HepG2 (cell line): ENCODE results near the gene ATG2B. TPM values are rescaled to one million over a fixed set of nuclear protein-coding genes. Genes with fewer than 3 reads are reported as not detected.

ENCODE experiments used
- ARNT2 ChIP-seq: sonication (generic); formaldehyde crosslinking; IDR thresholded peaks from 2 replicates; pipeline ENCODE4 v1.8.0; 2022; ENCODE audit warnings: mild to moderate bottlenecking, low read depth, missing genetic modification reagents, moderate library complexity
- CBX5 ChIP-seq: sonication (generic); formaldehyde crosslinking; IDR thresholded peaks from 2 replicates; pipeline ENCODE4 v1.4.0; 2020; ENCODE audit warnings: missing genetic modification reagents, borderline replicate concordance
- CC2D1A ChIP-seq: sonication (generic); formaldehyde crosslinking; IDR thresholded peaks from 2 replicates; pipeline ENCODE4 v1.8.1; 2023; ENCODE audit warnings: mild to moderate bottlenecking, missing genetic modification reagents
- FOXP1 ChIP-seq, 2 experiments: fragments of 450-650 bp in 1 of 2; IDR thresholded peaks; 2 replicates each; pipeline ENCODE4 v1.6.1; 2017 to 2018; ENCODE audit warnings: antibody characterized with exemption in 1 of 2
- HDAC1 ChIP-seq: sonication (generic); formaldehyde crosslinking; IDR thresholded peaks from 2 replicates; pipeline ENCODE4 v1.5.1; 2020; ENCODE audit warnings: mild to moderate bottlenecking, missing genetic modification reagents
- KMT2A ChIP-seq: sonication (generic); formaldehyde crosslinking; IDR thresholded peaks from 2 replicates; pipeline ENCODE4 v1.4.0; 2020; ENCODE audit warnings: missing genetic modification reagents
- KMT2B ChIP-seq: IDR thresholded peaks from 2 replicates; pipeline ENCODE4 v1.6.1; 2016; ENCODE audit warnings: missing genetic modification reagents, missing compliant biosample characterization
- MIXL1 ChIP-seq: IDR thresholded peaks from 2 replicates; pipeline ENCODE4 v1.6.1; 2016
- NFKBIZ ChIP-seq: IDR thresholded peaks from 2 replicates; pipeline ENCODE4 v1.6.1; 2018; ENCODE audit warnings: missing genetic modification reagents, missing compliant biosample characterization
- PITX1 ChIP-seq: sonication (generic); formaldehyde crosslinking; IDR thresholded peaks from 2 replicates; pipeline ENCODE4 v1.5.1; 2020; ENCODE audit warnings: mild to moderate bottlenecking, missing genetic modification reagents
- REL ChIP-seq: sonication (generic); formaldehyde crosslinking; conservative IDR thresholded peaks from 2 replicates; pipeline ENCODE4 v1.8.0; 2022; ENCODE audit warnings: mild to moderate bottlenecking, missing genetic modification reagents, moderate library complexity
- RXRA ChIP-seq: sonication (generic); formaldehyde crosslinking; IDR thresholded peaks from 2 replicates; pipeline ENCODE4 v1.5.1; 2020; ENCODE audit warnings: missing genetic modification reagents
- SOX6 ChIP-seq, 2 experiments: fragments of 450-650 bp in 1 of 2; sonication (generic) in 1 of 2; formaldehyde crosslinking in 1 of 2; IDR thresholded peaks; 2 replicates each; pipeline versions ENCODE4 v1.4.0 to v1.6.1; 2017 to 2020; ENCODE audit warnings: antibody characterized with exemption in 1 of 2, mild to moderate bottlenecking in 1 of 2, missing genetic modification reagents in 1 of 2
- SP140L ChIP-seq: sonication (generic); formaldehyde crosslinking; IDR thresholded peaks from 2 replicates; pipeline ENCODE4 v1.4.0; 2020; ENCODE audit warnings: missing genetic modification reagents, borderline replicate concordance
- SRY ChIP-seq: sonication (generic); formaldehyde crosslinking; IDR thresholded peaks from 2 replicates; pipeline ENCODE4 v1.8.0; 2022; ENCODE audit warnings: mild to moderate bottlenecking, missing genetic modification reagents
- TCF12 ChIP-seq, 2 experiments: fragments of 450-650 bp in 1 of 2; sonication (generic) in 1 of 2; formaldehyde crosslinking in 1 of 2; IDR thresholded peaks; 2 replicates each; pipeline versions ENCODE4 v1.6.1 to v1.8.0; 2017 to 2022; ENCODE audit warnings: antibody characterized with exemption in 1 of 2, mild to moderate bottlenecking in 1 of 2, missing genetic modification reagents in 1 of 2, moderate library complexity in 1 of 2
- THAP11 ChIP-seq: IDR thresholded peaks from 2 replicates; pipeline ENCODE4 v1.6.1; 2016; ENCODE audit warnings: missing biosample characterization, missing genetic modification reagents
- TP53 ChIP-seq: sonication (generic); formaldehyde crosslinking; conservative IDR thresholded peaks from 2 replicates; pipeline ENCODE4 v1.4.0; 2020; ENCODE audit warnings: missing genetic modification reagents
- YY1 ChIP-seq: IDR thresholded peaks from 2 replicates; pipeline ENCODE4 v1.6.1; 2011; ENCODE audit warnings: low read length, low read depth, moderate library complexity, mild to moderate bottlenecking; ENCODE audit not compliant: insufficient read depth, insufficient replicate concordance
- ZNF556 ChIP-seq: sonication (generic); formaldehyde crosslinking; IDR thresholded peaks from 2 replicates; pipeline ENCODE4 v1.4.0; 2020; ENCODE audit warnings: mild to moderate bottlenecking, missing genetic modification reagents, borderline replicate concordance
- ZNF670 ChIP-seq: sonication (generic); formaldehyde crosslinking; IDR thresholded peaks from 2 replicates; pipeline ENCODE4 v1.8.0; 2022; ENCODE audit warnings: mild to moderate bottlenecking, missing genetic modification reagents, borderline replicate concordance
- ZNF749 ChIP-seq: sonication (generic); formaldehyde crosslinking; IDR thresholded peaks from 2 replicates; pipeline ENCODE4 v1.8.0; 2022; ENCODE audit warnings: mild to moderate bottlenecking, missing genetic modification reagents, moderate library complexity, borderline replicate concordance
- ZNF766 ChIP-seq: sonication (generic); formaldehyde crosslinking; IDR thresholded peaks from 2 replicates; pipeline ENCODE4 v1.5.0; 2020; ENCODE audit warnings: missing genetic modification reagents, borderline replicate concordance
- ZNF772 ChIP-seq: sonication (generic); formaldehyde crosslinking; IDR thresholded peaks from 2 replicates; pipeline ENCODE4 v1.5.0; 2020; ENCODE audit warnings: mild to moderate bottlenecking, missing genetic modification reagents
- ZNF776 ChIP-seq: sonication (generic); formaldehyde crosslinking; IDR thresholded peaks from 2 replicates; pipeline ENCODE4 v1.4.0; 2020; ENCODE audit warnings: mild to moderate bottlenecking, missing genetic modification reagents
- ZSCAN29 ChIP-seq: sonication (generic); formaldehyde crosslinking; conservative IDR thresholded peaks from 2 replicates; pipeline ENCODE4 v1.4.0; 2020; ENCODE audit warnings: mild to moderate bottlenecking, missing genetic modification reagents
- polyA plus RNA-seq, 8 experiments: library from polyadenylated mRNA; depleted of rRNA in 3 of 8; stranded (reverse) in 7 of 8; unstranded in 1 of 8; fragments of >200 nt; fragmentation: Illumina TruSeq in 4 of 8; extraction: Trizol in 4 of 8; gene quantifications; 2 replicates each; pipeline versions ENCODE4 v1.2.1 to v1.2.3, GENCODE V29; 2011 to 2016; ENCODE audit warnings: low read depth in 4 of 8, missing spikeins in 1 of 8, mixed read lengths in 1 of 8; ENCODE audit not compliant: insufficient read depth in 1 of 8
- total RNA-seq, 5 experiments: library from RNA; depleted of rRNA; stranded (reverse); fragments of >200 nt; fragmentation: Illumina TruSeq; extraction: Trizol; gene quantifications; 2 replicates each; pipeline ENCODE4 v1.2.3, GENCODE V29; 2016; ENCODE audit warnings: low read depth in 1 of 5
- TF ChIP-seq, protein P1 (sequence below): sonication (generic); formaldehyde crosslinking; conservative IDR thresholded peaks from 2 replicates; pipeline ENCODE4 v1.4.0; 2020; ENCODE audit warnings: missing genetic modification reagents
- TF ChIP-seq, protein P2 (sequence below): sonication (generic); formaldehyde crosslinking; IDR thresholded peaks from 2 replicates; pipeline ENCODE4 v1.4.0; 2020; ENCODE audit warnings: missing genetic modification reagents; ENCODE audit errors: not compliant biosample characterization

ATG2B gene
- total and polyA plus RNA-seq, 2 of the 13 experiments (the other 11 are each of a cell fraction or from before 2014, with no cell fraction given) = 7.4 to 7.5 TPM

DNA sequence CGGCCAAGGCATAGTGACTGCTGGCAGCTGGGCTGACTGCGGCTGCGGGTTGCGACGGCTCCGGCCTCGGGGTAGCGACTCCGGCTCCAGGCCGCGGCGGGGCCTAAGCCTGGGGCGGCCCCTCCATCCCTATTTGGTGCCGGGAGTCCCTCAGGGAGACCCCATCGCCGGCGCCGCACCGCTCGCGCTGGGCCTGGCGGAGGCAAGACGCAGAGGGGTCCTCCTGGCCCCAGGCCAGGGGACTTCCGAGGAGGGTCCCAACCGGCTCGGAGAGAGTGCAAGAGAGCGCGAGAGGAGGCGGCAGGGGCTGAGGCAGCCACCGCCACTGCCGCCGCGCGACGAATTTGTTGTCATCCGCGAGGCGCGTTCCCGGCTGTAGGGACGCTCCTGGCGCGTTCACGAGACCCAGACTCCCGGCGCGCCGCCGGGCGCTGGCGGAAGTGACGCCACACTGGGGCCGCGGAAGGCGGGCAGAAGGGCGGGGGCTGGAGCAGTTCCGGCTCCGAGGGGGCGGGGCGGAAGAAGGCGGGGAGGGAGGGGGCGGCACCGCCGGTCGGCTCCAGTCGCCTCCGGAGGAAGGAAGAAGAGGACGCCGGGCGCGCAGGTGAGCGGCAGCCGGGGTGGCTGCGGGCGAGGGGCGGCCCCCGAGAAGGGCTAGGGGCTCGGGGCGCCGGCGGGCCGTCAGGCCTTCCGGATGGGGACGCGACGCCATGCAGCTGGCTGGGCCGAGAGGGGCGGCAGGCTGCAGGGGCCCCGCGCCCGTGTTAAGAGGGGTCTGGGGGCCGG lies at the start of gene ATG2B, which contains the start of gene GSKIP (continued):
- no peak for TF ChIP-seq SOX6 (IDR thresholded peaks at IDR 0.05)
- TF ChIP-seq SOX6 (CRISPR knock-in tag; IDR thresholded peaks at IDR 0.05) = peak; percentile 51
- peak; percentile 82 for TF ChIP-seq THAP11
- TF ChIP-seq NFKBIZ (CRISPR knock-in tag) = no peak
- peak; percentile 59 for TF ChIP-seq ARNT2 (CRISPR knock-in tag)
- no peak for TF ChIP-seq FOXP1 (IDR thresholded peaks at IDR 0.05)
- no peak for TF ChIP-seq FOXP1 (CRISPR knock-in tag; IDR thresholded peaks at IDR 0.05)
- no peak for TF ChIP-seq CC2D1A (CRISPR knock-in tag)
- no peak; the same call in 1 of the 2 replicates for TF ChIP-seq ZNF766
- TF ChIP-seq SRY = peak; percentile 23; the same call in 1 of the 2 replicates
- peak; percentile 46; the same call in 1 of the 2 replicates for TF ChIP-seq KMT2A (CRISPR knock-in tag)
- 0 out of 2 replicates have a peak, but pooled peaks have one; percentile 46 for TF ChIP-seq ZNF556 (CRISPR knock-in tag)
- no peak for TF ChIP-seq TCF12 (IDR thresholded peaks at IDR 0.05)
- TF ChIP-seq TCF12 (CRISPR knock-in tag; IDR thresholded peaks at IDR 0.05) = peak; percentile 58; the same call in 1 of the 2 replicates
- TF ChIP-seq YY1 = peak; percentile 17
- no peak for TF ChIP-seq ZNF670
- TF ChIP-seq, protein P1, sequence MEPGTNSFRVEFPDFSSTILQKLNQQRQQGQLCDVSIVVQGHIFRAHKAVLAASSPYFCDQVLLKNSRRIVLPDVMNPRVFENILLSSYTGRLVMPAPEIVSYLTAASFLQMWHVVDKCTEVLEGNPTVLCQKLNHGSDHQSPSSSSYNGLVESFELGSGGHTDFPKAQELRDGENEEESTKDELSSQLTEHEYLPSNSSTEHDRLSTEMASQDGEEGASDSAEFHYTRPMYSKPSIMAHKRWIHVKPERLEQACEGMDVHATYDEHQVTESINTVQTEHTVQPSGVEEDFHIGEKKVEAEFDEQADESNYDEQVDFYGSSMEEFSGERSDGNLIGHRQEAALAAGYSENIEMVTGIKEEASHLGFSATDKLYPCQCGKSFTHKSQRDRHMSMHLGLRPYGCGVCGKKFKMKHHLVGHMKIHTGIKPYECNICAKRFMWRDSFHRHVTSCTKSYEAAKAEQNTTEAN (CRISPR knock-in tag) = 0 out of 2 replicates have a peak, but pooled peaks have one; percentile 33
- TF ChIP-seq ZNF772 (CRISPR knock-in tag) = no peak; the same call in 1 of the 2 replicates
- TF ChIP-seq CBX5 (CRISPR knock-in tag) = no peak
- TF ChIP-seq MIXL1 (CRISPR knock-in tag) = no peak
- TF ChIP-seq REL = 0 out of 2 replicates have a peak, but pooled peaks have one; percentile 65
- 0 out of 2 replicates have a peak, but pooled peaks have one; percentile 13 for TF ChIP-seq HDAC1 (CRISPR knock-in tag)
- TF ChIP-seq RXRA (CRISPR knock-in tag) = 0 out of 2 replicates have a peak, but pooled peaks have one; percentile 13
- no peak for TF ChIP-seq ZSCAN29 (CRISPR knock-in tag)
- TF ChIP-seq TP53 (CRISPR knock-in tag) = no peak
- peak; percentile 49 for TF ChIP-seq PITX1 (CRISPR knock-in tag)
- TF ChIP-seq, protein P2, sequence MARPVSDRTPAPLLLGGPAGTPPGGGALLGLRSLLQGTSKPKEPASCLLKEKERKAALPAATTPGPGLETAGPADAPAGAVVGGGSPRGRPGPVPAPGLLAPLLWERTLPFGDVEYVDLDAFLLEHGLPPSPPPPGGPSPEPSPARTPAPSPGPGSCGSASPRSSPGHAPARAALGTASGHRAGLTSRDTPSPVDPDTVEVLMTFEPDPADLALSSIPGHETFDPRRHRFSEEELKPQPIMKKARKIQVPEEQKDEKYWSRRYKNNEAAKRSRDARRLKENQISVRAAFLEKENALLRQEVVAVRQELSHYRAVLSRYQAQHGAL (CRISPR knock-in tag) = no peak
- TF ChIP-seq ZNF776 (CRISPR knock-in tag) = no peak
- TF ChIP-seq KMT2B = peak; percentile 80
- TF ChIP-seq SP140L = no peak
- TF ChIP-seq ZNF749 (CRISPR knock-in tag) = 0 out of 2 replicates have a peak, but pooled peaks have one; percentile 9
